ENCODE measurements around the gene SLC35A3.

The SLC35A3 gene

DNA sequence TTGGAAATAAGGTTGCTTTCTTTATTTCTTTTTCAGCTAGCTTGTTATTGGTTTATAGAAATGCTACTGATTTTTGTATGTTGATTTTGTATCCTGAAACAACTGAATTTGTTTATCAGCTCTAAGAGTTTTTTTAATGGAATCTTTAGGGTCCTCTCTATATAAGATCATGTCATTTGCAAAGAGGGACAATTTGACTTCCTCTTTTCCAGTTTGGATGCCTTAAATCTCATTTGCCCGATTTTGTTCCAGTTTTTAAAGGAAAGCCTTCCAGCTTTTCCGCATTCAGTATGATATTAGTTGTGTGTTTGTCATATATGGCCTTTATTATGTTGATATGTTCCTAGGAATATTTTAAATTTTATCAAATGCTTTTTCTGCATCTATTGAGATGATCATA is 31.7 kb downstream of the SLC35A3 start:
- no peak for DNase-seq
- no peak overlapping the region for H3K4me3 ChIP-seq
- H3K9me3 ChIP-seq: no peaks in the 10 kb centered on the region
- intact Hi-C loops (cut with DNase I; ENCODE audit: low total_unique reads): no loop called here
- H3K36me3 ChIP-seq: peaks cover 0 to 10% (median 0%) of the 10 kb centered on the region in 3 donors
- no peak overlapping the region for H3K27ac ChIP-seq
- no peaks in the 10 kb centered on the region for H3K4me1 ChIP-seq
- H3K27me3 ChIP-seq: no peaks in the 10 kb centered on the region
- TF ChIP-seq, protein P1, sequence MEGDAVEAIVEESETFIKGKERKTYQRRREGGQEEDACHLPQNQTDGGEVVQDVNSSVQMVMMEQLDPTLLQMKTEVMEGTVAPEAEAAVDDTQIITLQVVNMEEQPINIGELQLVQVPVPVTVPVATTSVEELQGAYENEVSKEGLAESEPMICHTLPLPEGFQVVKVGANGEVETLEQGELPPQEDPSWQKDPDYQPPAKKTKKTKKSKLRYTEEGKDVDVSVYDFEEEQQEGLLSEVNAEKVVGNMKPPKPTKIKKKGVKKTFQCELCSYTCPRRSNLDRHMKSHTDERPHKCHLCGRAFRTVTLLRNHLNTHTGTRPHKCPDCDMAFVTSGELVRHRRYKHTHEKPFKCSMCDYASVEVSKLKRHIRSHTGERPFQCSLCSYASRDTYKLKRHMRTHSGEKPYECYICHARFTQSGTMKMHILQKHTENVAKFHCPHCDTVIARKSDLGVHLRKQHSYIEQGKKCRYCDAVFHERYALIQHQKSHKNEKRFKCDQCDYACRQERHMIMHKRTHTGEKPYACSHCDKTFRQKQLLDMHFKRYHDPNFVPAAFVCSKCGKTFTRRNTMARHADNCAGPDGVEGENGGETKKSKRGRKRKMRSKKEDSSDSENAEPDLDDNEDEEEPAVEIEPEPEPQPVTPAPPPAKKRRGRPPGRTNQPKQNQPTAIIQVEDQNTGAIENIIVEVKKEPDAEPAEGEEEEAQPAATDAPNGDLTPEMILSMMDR (IDR thresholded peaks at IDR 0.05): no peak

DNA sequence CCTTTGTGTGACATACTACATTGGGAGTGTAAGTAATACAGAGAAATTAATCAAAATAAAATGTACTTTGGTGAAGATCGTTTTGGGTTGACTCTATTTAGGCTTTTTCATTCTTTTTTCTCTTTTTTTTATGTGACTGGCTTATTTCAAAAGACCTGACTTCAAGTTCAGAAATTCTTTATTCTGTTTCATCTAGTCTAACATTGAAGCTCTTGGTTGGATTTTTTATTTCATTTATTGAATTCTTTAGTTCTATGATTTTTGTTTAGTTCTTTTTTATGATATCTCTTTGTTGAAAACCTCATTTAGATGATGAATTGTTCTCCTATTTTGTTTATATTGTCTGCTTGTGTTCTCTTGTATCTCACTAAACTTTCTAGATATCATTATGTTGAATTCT is 35.6 kb downstream of the SLC35A3 start:
- no peak for DNase-seq
- TF ChIP-seq, protein P1 (IDR thresholded peaks at IDR 0.05): no peak
- Histone ChIP-seq H3K9me3 (no peaks in the 10 kb centered on the region), H3K27ac (no peak overlapping the region), H3K27me3 (no peaks in the 10 kb centered on the region), H3K4me3 (no peak overlapping the region), H3K36me3 (peaks cover 0 to 12% (median 0%) of the 10 kb centered on the region in 3 donors), H3K4me1 (no peaks in the 10 kb centered on the region)
- intact Hi-C loops (cut with DNase I; ENCODE audit: low total_unique reads): no loop called here

DNA sequence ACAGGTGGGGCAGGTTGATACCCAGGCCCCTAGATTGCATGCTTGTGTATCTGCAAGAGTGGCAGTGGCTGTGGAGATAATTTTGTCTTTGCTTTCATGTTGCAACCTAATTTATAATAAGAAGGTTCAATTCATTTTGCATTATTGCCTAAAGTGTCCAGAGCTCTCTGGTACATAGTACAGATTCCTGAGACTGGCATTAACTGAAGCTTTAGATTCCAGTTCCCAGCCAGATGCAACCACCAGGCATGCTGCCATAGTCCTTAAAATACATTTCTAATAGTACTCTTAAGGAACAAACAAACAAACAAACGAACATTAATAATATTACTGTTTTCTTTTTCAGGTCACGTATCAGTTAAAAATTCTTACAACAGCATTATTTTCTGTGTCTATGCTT is 36.9 kb downstream of the SLC35A3 start:
- intact Hi-C loops (cut with DNase I; ENCODE audit: low total_unique reads): no loop called here
- Histone ChIP-seq H3K9me3 (no peaks in the 10 kb centered on the region), H3K27ac (no peak overlapping the region), H3K36me3 (peaks cover 0 to 13% (median 2%) of the 10 kb centered on the region in 3 donors), H3K4me1 (no peaks in the 10 kb centered on the region), H3K27me3 (no peaks in the 10 kb centered on the region), H3K4me3 (no peak overlapping the region)
- no peak for DNase-seq
- TF ChIP-seq, protein P1 (IDR thresholded peaks at IDR 0.05): no peak

DNA sequence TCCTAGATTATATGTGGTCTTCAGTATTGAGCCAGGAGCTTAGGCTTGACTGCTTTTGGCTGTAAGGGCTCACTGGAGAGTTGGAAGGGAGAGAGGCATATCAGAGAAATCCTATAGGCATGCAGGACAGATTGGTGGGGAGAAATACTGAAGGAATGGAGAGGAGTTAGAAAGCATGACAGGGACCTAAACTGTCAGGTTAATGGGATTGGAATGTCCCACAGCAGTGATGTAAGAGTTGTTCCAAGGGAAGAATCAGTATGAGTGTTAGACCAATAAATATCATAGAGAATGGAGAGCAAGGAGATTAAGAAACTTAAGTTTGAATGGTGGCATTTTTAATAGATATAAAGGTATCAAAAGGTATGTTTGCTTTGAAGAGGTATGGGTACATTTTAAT is 39.7 kb downstream of the SLC35A3 start:
- H3K27me3 ChIP-seq: no peaks in the 10 kb centered on the region
- TF ChIP-seq, protein P1 (IDR thresholded peaks at IDR 0.05): no peak
- intact Hi-C loops (cut with DNase I; ENCODE audit: low total_unique reads): no loop called here

DNA sequence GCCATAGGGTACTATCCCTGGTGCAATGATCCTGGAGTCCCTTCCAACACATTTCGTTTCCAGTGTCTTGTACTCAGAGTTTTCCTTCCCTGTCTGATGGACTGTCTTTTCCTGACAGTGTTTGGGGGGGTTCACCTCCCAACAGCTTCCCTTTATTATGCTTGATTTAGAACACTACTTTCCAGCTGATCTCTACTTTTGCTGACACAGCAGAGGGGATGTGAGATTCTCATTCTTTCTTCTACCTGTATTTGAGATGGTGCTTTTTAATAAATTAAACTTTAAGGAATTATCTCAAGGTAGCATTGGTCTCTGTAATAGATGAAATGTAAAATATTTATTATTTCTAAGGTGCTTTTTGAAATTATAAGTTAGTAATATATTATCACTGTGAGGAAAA is 41.0 kb downstream of the SLC35A3 start:
- DNase-seq: no peak
- peaks cover 0 to 18% (median 4%) of the 10 kb centered on the region in 3 donors for H3K36me3 ChIP-seq
- no peak overlapping the region for H3K27ac ChIP-seq
- TF ChIP-seq, protein P1 (IDR thresholded peaks at IDR 0.05): no peak
- no peaks in the 10 kb centered on the region for H3K27me3 ChIP-seq
- H3K9me3 ChIP-seq: no peaks in the 10 kb centered on the region
- no peaks in the 10 kb centered on the region for H3K4me1 ChIP-seq
- intact Hi-C loops (cut with DNase I; ENCODE audit: low total_unique reads): no loop called here
- no peak overlapping the region for H3K4me3 ChIP-seq

More for the DNA sequence above, 39.7 kb downstream of the SLC35A3 start:
- H3K36me3 ChIP-seq: peaks cover 0 to 18% (median 4%) of the 10 kb centered on the region in 3 donors
- H3K27ac ChIP-seq: no peak overlapping the region
- no peaks in the 10 kb centered on the region for H3K9me3 ChIP-seq
- H3K4me1 ChIP-seq: no peaks in the 10 kb centered on the region
- no peak overlapping the region for H3K4me3 ChIP-seq
- DNase-seq: no peak

DNA sequence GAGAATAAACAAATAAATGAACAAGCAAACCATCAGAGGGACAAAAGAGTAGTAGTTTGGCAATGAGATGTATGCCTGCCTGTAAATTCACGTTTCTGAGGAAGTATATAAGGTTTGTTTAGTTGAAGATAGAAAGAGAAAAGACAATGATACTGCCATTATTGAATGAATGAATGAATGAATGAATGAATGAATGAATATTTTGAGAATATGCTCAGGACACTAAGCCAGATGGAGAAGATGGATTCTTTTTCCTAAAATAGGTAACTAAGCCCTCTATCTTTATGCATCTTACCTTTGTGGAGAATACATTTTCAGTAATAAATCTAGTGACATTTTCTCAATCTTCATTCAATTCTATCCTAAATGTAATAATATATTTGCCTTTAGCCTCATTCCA is 49.4 kb downstream of the SLC35A3 start:
- intact Hi-C loops (cut with DNase I; ENCODE audit: low total_unique reads): no loop called here
- Histone ChIP-seq H3K36me3 (peaks cover 0 to 12% (median 7%) of the 10 kb centered on the region in 3 donors), H3K9me3 (no peaks in the 10 kb centered on the region), H3K4me1 (no peaks in the 10 kb centered on the region), H3K4me3 (no peak overlapping the region), H3K27ac (no peak overlapping the region), H3K27me3 (no peaks in the 10 kb centered on the region)
- DNase-seq: no peak
- TF ChIP-seq, protein P1 (IDR thresholded peaks at IDR 0.05): no peak

All from tibial artery (tissue), 4 donors.